GM03348 (cell line): ENCODE measurements around the gene PDE8B.

Source experiments
- DNase-seq: peaks from one replicate; pipeline ENCODE4 v3.0.0; 2012; ENCODE audit warnings: low spot score

PDE8B gene

GRCh38 chr5:77325921-77326541, 115.6 kb downstream of the PDE8B start:
- no peak for DNase-seq

- no peak for DNase-seq
Measured at GRCh38 chr5:77326986-77327734, 116.7 kb downstream of the PDE8B start.

- DNase-seq, result no peak
Measured at GRCh38 chr5:77328930-77329647, 118.6 kb downstream of the PDE8B start.

GRCh38 chr5:77329664-77330430, 119.4 kb downstream of the PDE8B start:
- no peak for DNase-seq

GRCh38 chr5:77333036-77333435, 122.6 kb downstream of the PDE8B start:
- DNase-seq, result no peak

- no peak for DNase-seq
Measured at GRCh38 chr5:77333451-77334123, 123.1 kb downstream of the PDE8B start.

GRCh38 chr5:77337246-77337645, 126.8 kb downstream of the PDE8B start:
- no peak for DNase-seq

GRCh38 chr5:77337686-77338085, 127.2 kb downstream of the PDE8B start:
- DNase-seq, result no peak

- DNase-seq, result no peak
Measured at GRCh38 chr5:77339337-77339890, 128.9 kb downstream of the PDE8B start.

GRCh38 chr5:77343165-77343564, 132.7 kb downstream of the PDE8B start:
- DNase-seq, result no peak

GRCh38 chr5:77347435-77348098, 137.1 kb downstream of the PDE8B start:
- DNase-seq, result no peak

- no peak for DNase-seq
Measured at GRCh38 chr5:77353251-77353650, 142.8 kb downstream of the PDE8B start.

- DNase-seq, result no peak
Measured at GRCh38 chr5:77354454-77354853, 144.0 kb downstream of the PDE8B start.

- DNase-seq, result no peak
Measured at GRCh38 chr5:77355080-77355479, 144.6 kb downstream of the PDE8B start.

- no peak for DNase-seq
Measured at GRCh38 chr5:77355751-77356150, 145.3 kb downstream of the PDE8B start.

GRCh38 chr5:77356740-77357139, 146.3 kb downstream of the PDE8B start:
- DNase-seq, result peak; percentile 16

- DNase-seq, result peak; percentile 68
Measured at GRCh38 chr5:77358255-77359205, 148.1 kb downstream of the PDE8B start.

GRCh38 chr5:77359231-77359630, 148.8 kb downstream of the PDE8B start:
- no peak for DNase-seq

- no peak for DNase-seq
Measured at GRCh38 chr5:77360381-77360780, 149.9 kb downstream of the PDE8B start.

GRCh38 chr5:77360973-77361372, 150.5 kb downstream of the PDE8B start:
- DNase-seq, result no peak
